Gastroesophageal sphincter (tissue), 4 donors: ENCODE results near the gene PTPRN2. TPM values are rescaled to one million over a fixed set of nuclear protein-coding genes. Genes with fewer than 3 reads are reported as not detected.

Experiments
- ATAC-seq: fragments of 150-250 bp; one replicate; pipeline ENCODE4 v1.9.1; 2016; ENCODE audit warnings: mild to moderate bottlenecking, moderate library complexity
- H3K27ac ChIP-seq, 4 donors: fragments of 200-600 bp; sonication (generic) in 3 of 4; 1 replicate in 3 of 4; 2 replicates in 1 of 4; pipeline ENCODE4 v1.5.1; 2016 to 2019
- H3K27me3 ChIP-seq: fragments of 200-600 bp; sonication (generic); one replicate; pipeline ENCODE4 v1.5.1; 2019
- H3K36me3 ChIP-seq, 2 donors: fragments of 200-600 bp; sonication (generic); one replicate each; pipeline ENCODE4 v1.5.1; 2019; ENCODE audit warnings: control low read depth in 1 of 2
- H3K4me1 ChIP-seq, 3 donors: fragments of 200-600 bp; sonication (generic); 1 replicate in 2 of 3; 2 replicates in 1 of 3; pipeline ENCODE4 v1.5.1; 2016 to 2019; ENCODE audit warnings: control low read depth in 2 of 3
- H3K4me3 ChIP-seq, 2 donors: fragments of 200-600 bp; sonication (generic); one replicate each; pipeline ENCODE4 v1.5.1; 2019; ENCODE audit warnings: mild to moderate bottlenecking in 1 of 2, moderate library complexity in 1 of 2
- H3K9me3 ChIP-seq, 3 donors: fragments of 200-600 bp; sonication (generic); one replicate each; pipeline ENCODE4 v1.5.1; 2017 to 2019; ENCODE audit warnings: control low read depth in 2 of 3
- CTCF ChIP-seq, 4 experiments: fragments of 200-600 bp in 2 of 4; fragments of 450-650 bp in 2 of 4; sonication (generic) in 1 of 4; IDR thresholded peaks; one replicate each; pipeline ENCODE4 v1.5.1; 2017 to 2019; ENCODE audit warnings: antibody characterized with exemption in 4 of 4, mild to moderate bottlenecking in 2 of 4, moderate library complexity in 2 of 4
- EP300 ChIP-seq: sonication (generic); formaldehyde crosslinking; IDR thresholded peaks from one replicate; pipeline ENCODE4 v1.6.1; 2017; ENCODE audit warnings: antibody characterized with exemption, mild to moderate bottlenecking
- POLR2A ChIP-seq, 2 donors: fragments of 450-650 bp; IDR thresholded peaks; one replicate each; pipeline ENCODE4 v1.6.1; 2017; ENCODE audit warnings: antibody characterized with exemption in 2 of 2, mild to moderate bottlenecking in 2 of 2, moderate library complexity in 1 of 2
- POLR2AphosphoS5 ChIP-seq: sonication (generic); formaldehyde crosslinking; IDR thresholded peaks from one replicate; pipeline ENCODE4 v1.6.1; 2017; ENCODE audit warnings: antibody characterized with exemption
- WGBS, 2 donors: methylation state at CpG; one replicate each; pipeline ENCODE4 v1.1.5; 2018; ENCODE audit warnings: low coverage in 1 of 2; 5-methylcytosine and 5-hydroxymethylcytosine counted together
- total RNA-seq, 4 donors: library from RNA; depleted of rRNA; stranded (reverse); fragments of >200 nt; gene quantifications; one replicate each; pipeline ENCODE4 v1.1.0, GENCODE V29; 2016

PTPRN2 gene
- total RNA-seq, 4 donors from 2014 or later = 1.7 to 4.7 (median 3.3) TPM

DNA sequence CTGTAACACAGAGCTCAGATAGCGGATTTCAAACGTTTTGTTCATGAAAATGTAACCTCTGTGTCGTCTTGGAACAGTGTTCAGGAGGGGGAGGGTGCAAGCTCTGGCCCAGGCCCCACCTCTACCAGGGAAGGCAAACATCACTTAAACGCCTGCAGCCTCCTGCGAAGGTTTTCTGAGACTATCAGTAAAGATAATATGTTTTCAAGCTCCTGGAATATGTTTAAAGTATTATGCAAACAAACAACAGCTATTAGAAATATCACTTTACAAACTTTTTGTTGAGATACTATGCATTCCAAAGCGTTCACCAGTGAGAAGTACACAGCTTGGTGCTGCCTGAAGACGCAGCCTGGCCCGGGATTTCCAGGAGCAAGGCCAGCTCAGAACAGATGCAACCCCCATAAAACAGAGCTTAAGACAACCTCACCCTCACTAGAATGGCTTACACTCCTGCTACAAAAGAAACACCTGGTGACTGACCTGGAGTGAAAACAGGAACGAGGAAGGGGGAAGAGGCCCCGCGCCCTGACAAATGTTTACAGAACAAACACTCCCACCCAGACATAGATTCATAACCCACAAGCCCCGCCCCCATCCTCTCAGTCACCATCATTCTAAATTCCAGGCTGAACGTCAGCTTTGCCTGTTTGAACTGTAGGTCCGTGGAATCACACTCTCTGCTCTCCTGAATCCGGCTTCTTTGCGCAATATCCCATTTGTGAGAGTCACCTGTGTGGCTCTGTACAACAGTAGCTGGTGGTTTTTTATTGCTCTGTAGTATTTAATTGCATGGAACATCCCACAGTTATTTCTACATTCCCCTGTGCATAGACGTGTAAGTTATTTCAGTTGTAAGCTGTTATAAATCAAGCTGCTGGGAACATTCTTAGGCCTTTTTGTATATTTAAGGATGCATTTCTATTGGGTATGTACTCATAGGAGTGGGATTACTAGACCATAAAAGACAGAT, 155.0 kb downstream of the PTPRN2 start:
- peak; percentile 40 for ATAC-seq
- Histone ChIP-seq H3K9me3 (no peaks in the 10 kb centered on the region), H3K36me3 (no peaks in the 10 kb centered on the region), H3K27ac (peak overlapping the region in 3 of 4 donors; percentile 64 to 84 (median 64)), H3K27me3 (peaks cover 3% of the 10 kb centered on the region), H3K4me1 (peaks cover 0 to 20% (median 0%) of the 10 kb centered on the region in 3 donors), H3K4me3 (peak overlapping the region in 1 of 2 donors; percentile 14)
- TF ChIP-seq POLR2AphosphoS5 = peak; percentile 13
- TF ChIP-seq EP300 = no peak
- WGBS, 2 donors = 19 to 25% methylated on average over 11 to 15 of the region's 17 CpGs

- Histone ChIP-seq H3K9me3 (no peaks in the 10 kb centered on the region), H3K4me1 (peaks cover 0 to 20% (median 0%) of the 10 kb centered on the region in 3 donors), H3K27me3 (no peaks in the 10 kb centered on the region), H3K27ac (peak overlapping the region in 3 of 4 donors; percentile 64 to 84 (median 64)), H3K4me3 (peak overlapping the region in 1 of 2 donors; percentile 14), H3K36me3 (no peaks in the 10 kb centered on the region)
- peak; percentile 85 for TF ChIP-seq POLR2AphosphoS5
- no peak for TF ChIP-seq POLR2A (IDR thresholded peaks at IDR 0.05)
- peak; percentile 73 for TF ChIP-seq EP300
- TF ChIP-seq CTCF (IDR thresholded peaks at IDR 0.05) = no peak
- peak; percentile 95 for ATAC-seq
- 0% methylated on average over 1 of the region's 14 CpGs; no CpG with 5 or more reads in 1 of the 2 donors for WGBS, 2 donors
Measured at GRCh38 chr7:158431941-158432347, 155.7 kb downstream of the PTPRN2 start.

- Histone ChIP-seq H3K4me3 (peak overlapping the region in 1 of 2 donors; percentile 14), H3K36me3 (no peaks in the 10 kb centered on the region), H3K4me1 (peaks cover 0 to 20% (median 0%) of the 10 kb centered on the region in 3 donors), H3K9me3 (no peaks in the 10 kb centered on the region), H3K27me3 (no peaks in the 10 kb centered on the region), H3K27ac (peak overlapping the region in 3 of 4 donors; percentile 64 to 84 (median 64))
- TF ChIP-seq CTCF (IDR thresholded peaks at IDR 0.05) (no peak), POLR2A (IDR thresholded peaks at IDR 0.05) (no peak), POLR2AphosphoS5 (no peak), EP300 (no peak)
- 96 to 97% methylated on average over 4 to 7 of the region's 12 CpGs for WGBS, 2 donors
- ATAC-seq = no peak
Measured at GRCh38 chr7:158431055-158431940, 156.3 kb downstream of the PTPRN2 start.

- no peak for TF ChIP-seq CTCF (IDR thresholded peaks at IDR 0.05)
- TF ChIP-seq POLR2AphosphoS5 = no peak
- no peak for TF ChIP-seq EP300
- TF ChIP-seq POLR2A (IDR thresholded peaks at IDR 0.05) = no peak
- 80% methylated on average over 8 of the region's 22 CpGs; no CpG with 5 or more reads in 1 of the 2 donors for WGBS, 2 donors
- no peaks in the 10 kb centered on the region for H3K27me3 ChIP-seq
- no peak overlapping the region for H3K4me3 ChIP-seq
- ATAC-seq = no peak
- H3K27ac ChIP-seq = peak overlapping the region in 3 of 4 donors; percentile 64 to 84 (median 64)
- no peaks in the 10 kb centered on the region for H3K9me3 ChIP-seq
- H3K36me3 ChIP-seq = no peaks in the 10 kb centered on the region
- peaks cover 0 to 20% (median 0%) of the 10 kb centered on the region in 3 donors for H3K4me1 ChIP-seq
Measured at GRCh38 chr7:158430308-158431034, 157.2 kb downstream of the PTPRN2 start.
